Liver (tissue), 9 donors: Measurements from ENCODE around the gene CYP8B1. TPM values are rescaled to one million over a fixed set of nuclear protein-coding genes. Genes with fewer than 3 reads are reported as not detected.

Source experiments
- DNase-seq: peaks from one replicate; pipeline ENCODE4 v3.0.0-alpha.2; 2017; ENCODE audit warnings: low spot score
- H3K27ac ChIP-seq, 2 donors: one replicate each; pipeline ENCODE4 v1.7.0; 2013; ENCODE audit warnings: inconsistent platforms in 2 of 2, low read length in 2 of 2, control low read depth in 1 of 2, low read depth in 1 of 2, mild to moderate bottlenecking in 1 of 2
- H3K27me3 ChIP-seq, 4 donors: one replicate each; pipeline versions ENCODE4 v1.6.1 to v1.7.0; 2013; ENCODE audit warnings: low read length in 3 of 4, inconsistent platforms in 1 of 4, mild to moderate bottlenecking in 1 of 4, moderate library complexity in 1 of 4; ENCODE audit not compliant: control insufficient read depth in 4 of 4, insufficient read depth in 4 of 4
- H3K36me3 ChIP-seq, 4 donors: one replicate each; pipeline versions ENCODE4 v1.6.1 to v1.7.0; 2013; ENCODE audit warnings: low read length in 3 of 4, mild to moderate bottlenecking in 3 of 4, low read depth in 1 of 4, moderate library complexity in 1 of 4; ENCODE audit not compliant: control insufficient read depth in 4 of 4, insufficient read depth in 3 of 4
- H3K4me1 ChIP-seq, 4 donors: one replicate each; pipeline versions ENCODE4 v1.6.1 to v1.7.0; 2013; ENCODE audit warnings: low read length in 3 of 4, mild to moderate bottlenecking in 3 of 4, moderate library complexity in 1 of 4; ENCODE audit not compliant: control insufficient read depth in 4 of 4, insufficient read depth in 4 of 4
- H3K4me3 ChIP-seq, 3 donors: one replicate each; pipeline versions ENCODE4 v1.6.1 to v1.7.0; 2013; ENCODE audit warnings: low read length in 3 of 3, control low read depth in 1 of 3, low read depth in 1 of 3, mild to moderate bottlenecking in 1 of 3
- H3K9ac ChIP-seq, 2 donors: one replicate each; pipeline ENCODE4 v1.7.0; 2013; ENCODE audit warnings: low read length in 2 of 2, mild to moderate bottlenecking in 2 of 2, moderate library complexity in 2 of 2, control low read depth in 1 of 2, low read depth in 1 of 2
- H3K9me3 ChIP-seq, 4 donors: one replicate each; pipeline versions ENCODE4 v1.6.1 to v1.7.0; 2013; ENCODE audit warnings: low read length in 3 of 4; ENCODE audit not compliant: control insufficient read depth in 4 of 4
- ATF3 ChIP-seq: IDR thresholded peaks from 2 replicates; pipeline ENCODE4 v1.6.1; 2016; ENCODE audit warnings: antibody characterized with exemption
- CTCF ChIP-seq: fragments of 150-350 bp; IDR thresholded peaks from 2 replicates; pipeline ENCODE4 v1.5.1; 2017; ENCODE audit warnings: improper control_type of control experiment, low read depth, low read length; ENCODE audit not compliant: missing input control
- EGR1 ChIP-seq, 2 donors: IDR thresholded peaks; 2 replicates each; pipeline ENCODE4 v1.6.1; 2016 to 2018; ENCODE audit warnings: antibody characterized with exemption in 2 of 2, low read depth in 2 of 2
- GABPA ChIP-seq, 2 donors: IDR thresholded peaks in 1 of 2; conservative IDR thresholded peaks in 1 of 2; 2 replicates each; pipeline ENCODE4 v1.6.1; 2016; ENCODE audit warnings: antibody characterized with exemption in 2 of 2, mild to moderate bottlenecking in 1 of 2, moderate library complexity in 1 of 2
- MAX ChIP-seq: IDR thresholded peaks from 2 replicates; pipeline ENCODE4 v1.6.1; 2016; ENCODE audit warnings: antibody characterized with exemption
- NR2F2 ChIP-seq: IDR thresholded peaks from 2 replicates; pipeline ENCODE4 v1.6.1; 2016; ENCODE audit warnings: antibody characterized with exemption
- RAD21 ChIP-seq, 2 donors: IDR thresholded peaks; 2 replicates each; pipeline ENCODE4 v1.6.1; 2016; ENCODE audit warnings: antibody characterized with exemption in 2 of 2, mild to moderate bottlenecking in 2 of 2
- REST ChIP-seq: IDR thresholded peaks from 2 replicates; pipeline ENCODE4 v1.6.1; 2016; ENCODE audit warnings: antibody characterized with exemption, mild to moderate bottlenecking
- TAF1 ChIP-seq: conservative IDR thresholded peaks from 2 replicates; pipeline ENCODE4 v1.6.1; 2016; ENCODE audit warnings: antibody characterized with exemption, mild to moderate bottlenecking
- YY1 ChIP-seq: IDR thresholded peaks from 2 replicates; pipeline ENCODE4 v1.6.1; 2016; ENCODE audit warnings: antibody characterized with exemption, mild to moderate bottlenecking
- ZBTB33 ChIP-seq: IDR thresholded peaks from 2 replicates; pipeline ENCODE4 v1.6.1; 2016; ENCODE audit warnings: antibody characterized with exemption
- WGBS: extraction: QIAGEN DNeasy Blood & Tissue Kit; methylation state at CpG from one replicate; pipeline ENCODE4 v1.1.7; 2013; 5-methylcytosine and 5-hydroxymethylcytosine counted together
- polyA plus RNA-seq, 2 donors: library from polyadenylated mRNA; stranded (reverse) in 1 of 2; unstranded in 1 of 2; fragments of 200-250 nt in 1 of 2; fragments of >200 nt in 1 of 2; fragmentation: Nextera tagmentation in 1 of 2; extraction: Ambion mirVana in 1 of 2; gene quantifications; one replicate each; pipeline versions ENCODE4 v1.2.1 to v1.2.3, GENCODE V29; 2013 to 2015
- total RNA-seq, 2 donors: library from RNA; depleted of rRNA; stranded (reverse); fragments of >200 nt; gene quantifications; one replicate each; pipeline ENCODE4 v1.2.3, GENCODE V29; 2014
- donor health status: healthy.
- donor health status: healthy.
- donor health status: healthy.
- donor health status: healthy.
- donor health status: healthy.

The CYP8B1 gene
- total and polyA plus RNA-seq, 4 donors: 21.2 to 490 (median 223) TPM

- TF ChIP-seq MAX (peak; percentile 39), RAD21 (IDR thresholded peaks at IDR 0.05) (no peak), ATF3 (no peak)
These were observed 46.5 kb downstream of the CYP8B1 start (continued) for GRCh38 chr3:42829083-42829627.

- Histone ChIP-seq H3K27ac (peak overlapping the region; percentile 18 to 27), H3K4me1 (peaks cover 6 to 44% (median 40%) of the 10 kb centered on the region in 4 donors), H3K36me3 (no peaks in the 10 kb centered on the region), H3K27me3 (no peaks in the 10 kb centered on the region), H3K9ac (no peak overlapping the region), H3K4me3 (no peak overlapping the region), H3K9me3 (no peaks in the 10 kb centered on the region)
- WGBS: 71% methylated on average over 4 of the region's 4 CpGs
- no peak for TF ChIP-seq NR2F2
- no peak for TF ChIP-seq GABPA (IDR thresholded peaks at IDR 0.05 in 1 of 2, conservative IDR thresholded peaks at IDR 0.05 in 1 of 2)
- no peak for TF ChIP-seq YY1
- TF ChIP-seq ZBTB33: no peak
- TF ChIP-seq CTCF: no peak
- TF ChIP-seq MAX: no peak
- TF ChIP-seq REST: no peak
- TF ChIP-seq TAF1: no peak
- no peak for TF ChIP-seq ATF3
- TF ChIP-seq EGR1 (IDR thresholded peaks at IDR 0.05; ENCODE audit: low read depth in 2 of 2): no peak
- DNase-seq: no peak
These were observed 48.0 kb downstream of the CYP8B1 start for GRCh38 chr3:42827654-42828053.
